Left ventricle myocardium inferior (tissue), 1 donor: ENCODE measurements around the gene CBL. TPM values are rescaled to one million over a fixed set of nuclear protein-coding genes. Genes with fewer than 3 reads are reported as not detected.

Experiments used
- DNase-seq: peaks from one replicate; pipeline ENCODE4 v3.0.0-alpha.2; 2020
- H3K27ac ChIP-seq: fragments of 200-600 bp; replicated peaks from 2 replicates; pipeline ENCODE4 v1.8.0; 2021
- H3K27me3 ChIP-seq: fragments of 200-600 bp; 2 replicates; pipeline ENCODE4 v1.8.0; 2021; ENCODE audit warnings: low read depth
- H3K36me3 ChIP-seq: fragments of 200-600 bp; 2 replicates; pipeline ENCODE4 v1.8.0; 2021
- H3K4me1 ChIP-seq: fragments of 200-600 bp; 2 replicates; pipeline ENCODE4 v1.8.0; 2021
- H3K4me3 ChIP-seq: fragments of 200-600 bp; 2 replicates; pipeline ENCODE4 v1.8.0; 2021; ENCODE audit warnings: mild to moderate bottlenecking, moderate library complexity
- H3K9me3 ChIP-seq: fragments of 200-600 bp; replicated peaks from 2 replicates; pipeline ENCODE4 v1.8.0; 2021
- CTCF ChIP-seq: fragments of 200-600 bp; IDR thresholded peaks from 2 replicates; pipeline ENCODE4 v1.8.0; 2021; ENCODE audit warnings: antibody characterized with exemption, mild to moderate bottlenecking, borderline replicate concordance
- intact Hi-C: fragments of 100-400 bp; cut with micrococcal nuclease; formaldehyde crosslinking; loops from one replicate; pipeline ENCODE4 v1.11.0; 2022
- total RNA-seq: library from RNA; stranded (reverse); fragmentation: NEBNext Ultra II Directional; extraction: Animal tissue kit (Norgen Biotek cat#: 25700); gene quantifications from one replicate; pipeline ENCODE4 v1.2.1, GENCODE V29; 2021
- donor health status: DM: no; HTN: yes; CAD: no; lungs with severe emphysema.

Gene CBL
- total RNA-seq, 1 donor from 2014 or later = 7.0 TPM

- intact Hi-C loops = no loop called here
- TF ChIP-seq CTCF = no peak
Observed at GRCh38 chr11:119320776-119321524, 114.8 kb downstream of the CBL start.

GRCh38 chr11:119322360-119322739 is 116.2 kb downstream of the CBL start:
- no peaks in the 10 kb centered on the region for H3K27me3 ChIP-seq
- peak overlapping the region; percentile 92 for H3K27ac ChIP-seq
- peak; percentile 18 for TF ChIP-seq CTCF
- H3K9me3 ChIP-seq = no peaks in the 10 kb centered on the region
- no peaks in the 10 kb centered on the region for H3K36me3 ChIP-seq
- intact Hi-C loops = no loop called here
- H3K4me3 ChIP-seq = peak overlapping the region; percentile 68
- DNase-seq = no peak
- H3K4me1 ChIP-seq = peaks cover 63% of the 10 kb centered on the region

More at GRCh38 chr11:119320776-119321524, 114.8 kb downstream of the CBL start:
- peaks cover 75% of the 10 kb centered on the region for H3K4me1 ChIP-seq
- peak; percentile 74 for DNase-seq
- H3K9me3 ChIP-seq = no peaks in the 10 kb centered on the region
- H3K36me3 ChIP-seq = no peaks in the 10 kb centered on the region
- H3K27me3 ChIP-seq = no peaks in the 10 kb centered on the region
- H3K27ac ChIP-seq = peak overlapping the region; percentile 92
- peak overlapping the region; percentile 68 for H3K4me3 ChIP-seq

GRCh38 chr11:119322921-119323531 is 116.9 kb downstream of the CBL start:
- no peak for TF ChIP-seq CTCF
- Histone ChIP-seq H3K4me3 (no peak overlapping the region), H3K27me3 (no peaks in the 10 kb centered on the region), H3K27ac (peak overlapping the region; percentile 92), H3K36me3 (no peaks in the 10 kb centered on the region), H3K9me3 (no peaks in the 10 kb centered on the region), H3K4me1 (peaks cover 56% of the 10 kb centered on the region)
- DNase-seq = no peak
- intact Hi-C loops = no loop called here

GRCh38 chr11:119323532-119324033 is 117.4 kb downstream of the CBL start:
- peak; percentile 73 for DNase-seq
- no peaks in the 10 kb centered on the region for H3K9me3 ChIP-seq
- no peak overlapping the region for H3K4me3 ChIP-seq
- no peaks in the 10 kb centered on the region for H3K27me3 ChIP-seq
- peak overlapping the region; percentile 92 for H3K27ac ChIP-seq
- H3K36me3 ChIP-seq = no peaks in the 10 kb centered on the region
- intact Hi-C loops = no loop called here
- peaks cover 51% of the 10 kb centered on the region for H3K4me1 ChIP-seq
- peak; percentile 89 for TF ChIP-seq CTCF

- H3K4me3 ChIP-seq = no peak overlapping the region
- TF ChIP-seq CTCF = no peak
- no peak overlapping the region for H3K27ac ChIP-seq
- intact Hi-C loops = no loop called here
- no peak for DNase-seq
- no peaks in the 10 kb centered on the region for H3K27me3 ChIP-seq
- peaks cover 45% of the 10 kb centered on the region for H3K4me1 ChIP-seq
- H3K36me3 ChIP-seq = no peaks in the 10 kb centered on the region
- no peaks in the 10 kb centered on the region for H3K9me3 ChIP-seq
Observed at GRCh38 chr11:119324189-119324588, 118.0 kb downstream of the CBL start.
